Adrenal gland (tissue), 19 donors: ENCODE data around the gene HNRNPC. TPM values are rescaled to one million over a fixed set of nuclear protein-coding genes. Genes with fewer than 3 reads are reported as not detected.

ENCODE experiments used
- DNase-seq, 7 donors: peaks; one replicate each; pipeline ENCODE4 v3.0.0-alpha.2; 2019 to 2020
- H3K27ac ChIP-seq, 5 donors: fragments of 200-600 bp; sonication (generic) in 4 of 5; 1 replicate in 3 of 5; 2 replicates in 2 of 5; pipeline versions ENCODE4 v1.5.1 to v1.8.0; 2016 to 2020; ENCODE audit warnings: mild to moderate bottlenecking in 1 of 5
- H3K27me3 ChIP-seq: fragments of 200-600 bp; 2 replicates; pipeline ENCODE4 v1.8.0; 2021
- H3K36me3 ChIP-seq, 2 donors: fragments of 200-600 bp; replicated peaks in 1 of 2; 1 replicate in 1 of 2; 2 replicates in 1 of 2; pipeline versions ENCODE4 v1.5.1 to v1.8.0; 2018 to 2022
- H3K4me1 ChIP-seq, 2 donors: fragments of 200-600 bp; replicated peaks in 1 of 2; 1 replicate in 1 of 2; 2 replicates in 1 of 2; pipeline versions ENCODE4 v1.5.1 to v1.8.0; 2018 to 2021
- H3K4me3 ChIP-seq, 4 donors: fragments of 200-600 bp; sonication (generic) in 3 of 4; one replicate each; pipeline ENCODE4 v1.5.1; 2016 to 2018
- H3K9me3 ChIP-seq, 3 donors: fragments of 200-600 bp; sonication (generic) in 1 of 3; replicated peaks in 1 of 3; 1 replicate in 2 of 3; 2 replicates in 1 of 3; pipeline versions ENCODE4 v1.5.1 to v1.8.0; 2016 to 2021
- POLR2A ChIP-seq, 2 donors: fragments of 450-650 bp; IDR thresholded peaks; one replicate each; pipeline ENCODE4 v1.6.1; 2017; ENCODE audit warnings: antibody characterized with exemption in 2 of 2, mild to moderate bottlenecking in 2 of 2, moderate library complexity in 1 of 2
- WGBS, 4 donors: extraction: QIAGEN DNeasy Blood & Tissue Kit in 2 of 4; methylation state at CpG; one replicate each; pipeline versions ENCODE4 v1.1.5 to v1.1.7; 2013 to 2017; 5-methylcytosine and 5-hydroxymethylcytosine counted together
- intact Hi-C, 2 donors: fragments of 100-400 bp; cut with DNase I; formaldehyde crosslinking; loops; one replicate each; pipeline versions ENCODE4 v1.14.1 to v1.15.0; 2022 to 2023
- long read RNA-seq, 10 donors: library from polyadenylated mRNA in 3 of 10; unstranded in 2 of 10; stranded (forward) in 1 of 10; transcript quantifications; one replicate each; pipeline ENCODE4 v2.0.0 and lab custom pipeline, GENCODE V29; 2021 to 2026
- polyA plus RNA-seq, 3 donors: library from polyadenylated mRNA; stranded (reverse); fragments of 200-250 nt in 2 of 3; fragments of 350-450 nt in 1 of 3; fragmentation: Illumina TruSeq in 1 of 3; extraction: RNeasy Lipid Tissue Mini Kit (QIAGEN cat#74804) in 1 of 3; gene quantifications; one replicate each; pipeline ENCODE4 v1.2.3, GENCODE V29; 2013 to 2014
- total RNA-seq, 9 donors: library from RNA; depleted of rRNA in 4 of 9; stranded (reverse); fragments of >200 nt in 4 of 9; fragments of 120-200 nt in 1 of 9; fragmentation: NEBNext Ultra II Directional in 1 of 9; extraction: Animal tissue kit (Norgen Biotek cat#: 25700) in 1 of 9; gene quantifications; one replicate each; pipeline versions ENCODE4 v1.1.0 to v1.2.4, GENCODE V29; 2013 to 2023
- TF ChIP-seq, protein P1 (sequence below), 6 experiments: fragments of 450-650 bp in 4 of 6; fragments of 200-600 bp in 2 of 6; sonication (generic) in 1 of 6; IDR thresholded peaks; 1 replicate in 5 of 6; 2 replicates in 1 of 6; pipeline versions ENCODE4 v1.5.1 to v1.8.0; 2016 to 2021; ENCODE audit warnings: antibody characterized with exemption in 6 of 6, mild to moderate bottlenecking in 2 of 6, moderate library complexity in 1 of 6
- donor health status: healthy with polysubstance abuse.
- donor health status: Bipolar disorder and iron deficiency.
- donor health status: DM: yes; HTN: yes; CAD: no.
- donor health status: DM: no; HTN: no; CAD: no.
- donor health status: DM: no; HTN: no; CAD: no.
- donor health status: DM: yes; HTN: yes; CAD: no.

Gene HNRNPC
- total RNA-seq (100 to 1,000 TPM; 399 to 616 (median 506) TPM), polyA plus RNA-seq (100 to 1,000 TPM; 832 to 905 (median 866) TPM)
- long read RNA-seq, donor 1, transcript HNRNPC-205 (9 exons, 1,375 nt), result major isoform, 31 of 250 reads
- long read RNA-seq, donor 1, transcript HNRNPC-206 (3 exons, 724 nt), result minor isoform, 6 of 250 reads
- long read RNA-seq, donor 1, transcript HNRNPC-230 (8 exons, 1,371 nt), result minor isoform, 8 of 250 reads
- long read RNA-seq, donor 1, transcript HNRNPC-211 (9 exons, 1,784 nt), result minor isoform, 7 of 250 reads
- long read RNA-seq, donor 1, partial matches to known transcripts, result 156 of 250 reads
- long read RNA-seq, donor 1, other reads (novel, unspliced or antisense), result 36 of 250 reads
- long read RNA-seq, donor 2, full-length matches to known transcripts, result 49 of 186 reads
- long read RNA-seq, donor 2, partial matches to known transcripts, result 117 of 186 reads
- long read RNA-seq, donor 2, other reads (novel, unspliced or antisense), result 20 of 186 reads
- long read RNA-seq, donor 3, transcript HNRNPC-230 (8 exons, 1,371 nt), result minor isoform, 6 of 137 reads
- long read RNA-seq, donor 3, transcript HNRNPC-205 (9 exons, 1,375 nt), result major isoform, 10 of 137 reads
- long read RNA-seq, donor 3, partial matches to known transcripts, result 90 of 137 reads
- long read RNA-seq, donor 3, other reads (novel, unspliced or antisense), result 18 of 137 reads
- long read RNA-seq, donor 4, transcript HNRNPC-211 (9 exons, 1,784 nt), result minor isoform, 5 of 122 reads
- long read RNA-seq, donor 4, transcript HNRNPC-205 (9 exons, 1,375 nt), result major isoform, 48 of 122 reads
- long read RNA-seq, donor 4, transcript HNRNPC-230 (8 exons, 1,371 nt), result minor isoform, 6 of 122 reads
- long read RNA-seq, donor 4, partial matches to known transcripts, result 17 of 122 reads
- long read RNA-seq, donor 4, other reads (novel, unspliced or antisense), result 41 of 122 reads
- long read RNA-seq, donor 5, transcript HNRNPC-230 (8 exons, 1,371 nt), result minor isoform, 20 of 435 reads
- long read RNA-seq, donor 5, transcript HNRNPC-222 (9 exons, 1,658 nt), result minor isoform, 8 of 435 reads
- long read RNA-seq, donor 5, transcript HNRNPC-205 (9 exons, 1,375 nt), result major isoform, 227 of 435 reads
- long read RNA-seq, donor 5, transcript HNRNPC-211 (9 exons, 1,784 nt), result minor isoform, 39 of 435 reads
- long read RNA-seq, donor 5, partial matches to known transcripts, result 12 of 435 reads
- long read RNA-seq, donor 5, other reads (novel, unspliced or antisense), result 119 of 435 reads
- long read RNA-seq, donor 6, transcript HNRNPC-205 (9 exons, 1,375 nt), result major isoform, 43 of 122 reads
- long read RNA-seq, donor 6, transcript HNRNPC-211 (9 exons, 1,784 nt), result minor isoform, 8 of 122 reads
- long read RNA-seq, donor 6, partial matches to known transcripts, result 29 of 122 reads
- long read RNA-seq, donor 6, other reads (novel, unspliced or antisense), result 33 of 122 reads
- long read RNA-seq, donor 7, transcript HNRNPC-205 (9 exons, 1,375 nt), result major isoform, 13 of 131 reads
- long read RNA-seq, donor 7, partial matches to known transcripts, result 101 of 131 reads
- long read RNA-seq, donor 7, other reads (novel, unspliced or antisense), result 8 of 131 reads
- long read RNA-seq, donor 8, full-length matches to known transcripts, result 99 of 371 reads
- long read RNA-seq, donor 8, partial matches to known transcripts, result 213 of 371 reads
- long read RNA-seq, donor 8, other reads (novel, unspliced or antisense), result 59 of 371 reads
- long read RNA-seq, donor 9, full-length matches to known transcripts, result 49 of 183 reads
- long read RNA-seq, donor 9, partial matches to known transcripts, result 107 of 183 reads
- long read RNA-seq, donor 9, other reads (novel, unspliced or antisense), result 27 of 183 reads
- long read RNA-seq, donor 10, full-length matches to known transcripts, result 29 of 88 reads
- long read RNA-seq, donor 10, partial matches to known transcripts, result 44 of 88 reads
- long read RNA-seq, donor 10, other reads (novel, unspliced or antisense), result 15 of 88 reads

DNA sequence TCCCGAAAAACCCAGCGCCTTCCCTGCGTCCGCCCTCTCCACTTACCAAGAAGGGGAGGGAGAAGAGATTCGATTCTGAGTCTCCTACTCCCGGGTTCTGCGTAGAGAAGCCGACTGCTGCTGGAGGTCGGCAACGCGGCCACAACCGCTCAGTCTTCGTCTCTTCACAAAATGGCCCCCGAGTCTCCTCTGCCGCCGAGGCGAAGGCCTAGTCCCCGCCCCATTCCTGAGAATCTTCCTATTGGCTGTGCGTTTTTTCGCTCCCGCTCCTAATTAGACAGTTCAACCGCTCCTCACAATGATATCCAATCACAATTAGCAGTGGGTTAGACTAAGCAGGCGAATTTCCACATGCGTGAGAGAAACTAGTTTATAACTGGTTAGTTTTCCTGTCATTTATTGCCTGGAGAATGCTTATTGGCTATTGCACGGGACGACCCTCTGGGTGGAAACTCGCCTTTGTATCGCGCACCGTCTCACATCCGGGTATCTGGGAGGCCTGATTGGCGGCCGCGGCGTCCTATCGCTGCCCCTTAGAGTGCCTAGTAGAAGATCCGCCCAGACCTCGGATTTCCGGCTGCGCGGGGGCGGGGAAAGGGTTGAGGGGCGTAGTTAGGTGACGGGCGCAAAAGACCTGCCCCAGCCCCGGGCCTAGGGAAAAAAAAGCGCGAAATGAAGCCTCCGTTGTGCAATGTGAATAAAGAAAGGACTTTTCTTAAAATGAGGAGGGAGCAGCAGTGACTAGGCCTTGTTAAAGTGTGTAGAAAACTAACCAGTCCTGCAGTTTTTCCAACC lies at the start of gene HNRNPC:
Gene HNRNPC (minus strand): TSS at position 191 of the 795 bp plus-strand sequence. CDS start 35,249 bp downstream, outside the sequence.
- intact Hi-C loops, result no loop called here
- Histone ChIP-seq H3K9me3 (no peaks in the 10 kb centered on the region), H3K36me3 (peaks cover 0 to 15% of the 10 kb centered on the region in 2 donors), H3K27ac (peak within 1 kb of the TSS; percentile 71 to 97 (median 94)), H3K4me3 (peak within 1 kb of the TSS; percentile 80 to 99 (median 92)), H3K4me1 (peaks cover 24 to 42% of the 10 kb centered on the region in 2 donors), H3K27me3 (no peaks in the 10 kb centered on the region)
- WGBS, 4 donors, result 0% methylated on average over 38 to 49 of the region's 49 CpGs
- peak; percentile 100 for DNase-seq
- peak; percentile 94 to 99 for TF ChIP-seq POLR2A (IDR thresholded peaks at IDR 0.05)
- TF ChIP-seq, protein P1, sequence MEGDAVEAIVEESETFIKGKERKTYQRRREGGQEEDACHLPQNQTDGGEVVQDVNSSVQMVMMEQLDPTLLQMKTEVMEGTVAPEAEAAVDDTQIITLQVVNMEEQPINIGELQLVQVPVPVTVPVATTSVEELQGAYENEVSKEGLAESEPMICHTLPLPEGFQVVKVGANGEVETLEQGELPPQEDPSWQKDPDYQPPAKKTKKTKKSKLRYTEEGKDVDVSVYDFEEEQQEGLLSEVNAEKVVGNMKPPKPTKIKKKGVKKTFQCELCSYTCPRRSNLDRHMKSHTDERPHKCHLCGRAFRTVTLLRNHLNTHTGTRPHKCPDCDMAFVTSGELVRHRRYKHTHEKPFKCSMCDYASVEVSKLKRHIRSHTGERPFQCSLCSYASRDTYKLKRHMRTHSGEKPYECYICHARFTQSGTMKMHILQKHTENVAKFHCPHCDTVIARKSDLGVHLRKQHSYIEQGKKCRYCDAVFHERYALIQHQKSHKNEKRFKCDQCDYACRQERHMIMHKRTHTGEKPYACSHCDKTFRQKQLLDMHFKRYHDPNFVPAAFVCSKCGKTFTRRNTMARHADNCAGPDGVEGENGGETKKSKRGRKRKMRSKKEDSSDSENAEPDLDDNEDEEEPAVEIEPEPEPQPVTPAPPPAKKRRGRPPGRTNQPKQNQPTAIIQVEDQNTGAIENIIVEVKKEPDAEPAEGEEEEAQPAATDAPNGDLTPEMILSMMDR (IDR thresholded peaks at IDR 0.05), result no peak

DNA sequence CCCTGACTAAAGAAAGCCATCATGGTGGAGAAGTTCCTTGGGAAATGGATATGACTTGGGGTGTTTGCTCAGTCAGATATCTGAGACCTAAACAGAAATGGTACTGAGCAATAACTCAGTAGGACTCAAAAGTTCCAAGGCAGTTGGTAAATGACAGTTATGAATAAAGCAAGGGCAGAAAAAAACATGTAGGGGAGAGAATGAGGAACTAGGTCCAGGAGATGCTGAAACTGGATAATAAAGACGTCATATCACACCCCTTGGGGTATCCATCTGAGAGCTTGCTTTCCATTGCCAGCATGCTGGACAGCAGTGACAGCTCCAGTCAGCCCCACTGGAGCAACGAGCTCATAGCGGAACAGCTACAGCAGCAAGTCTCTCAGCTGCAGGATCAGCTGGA lies 48.2 kb upstream of the HNRNPC start:
- H3K27me3 ChIP-seq, result no peaks in the 10 kb centered on the region
- H3K36me3 ChIP-seq, result no peaks in the 10 kb centered on the region
- H3K9me3 ChIP-seq, result no peaks in the 10 kb centered on the region
- H3K4me3 ChIP-seq, result no peak overlapping the region
- intact Hi-C loops, result no loop called here
- WGBS, 4 donors, result 33 to 63% (median 52%) methylated on average over 3 of the region's 3 CpGs
- H3K27ac ChIP-seq, result no peak overlapping the region
- no peak for TF ChIP-seq POLR2A (IDR thresholded peaks at IDR 0.05)
- TF ChIP-seq, protein P1 (IDR thresholded peaks at IDR 0.05), result no peak
- DNase-seq, result no peak
- H3K4me1 ChIP-seq, result no peaks in the 10 kb centered on the region

DNA sequence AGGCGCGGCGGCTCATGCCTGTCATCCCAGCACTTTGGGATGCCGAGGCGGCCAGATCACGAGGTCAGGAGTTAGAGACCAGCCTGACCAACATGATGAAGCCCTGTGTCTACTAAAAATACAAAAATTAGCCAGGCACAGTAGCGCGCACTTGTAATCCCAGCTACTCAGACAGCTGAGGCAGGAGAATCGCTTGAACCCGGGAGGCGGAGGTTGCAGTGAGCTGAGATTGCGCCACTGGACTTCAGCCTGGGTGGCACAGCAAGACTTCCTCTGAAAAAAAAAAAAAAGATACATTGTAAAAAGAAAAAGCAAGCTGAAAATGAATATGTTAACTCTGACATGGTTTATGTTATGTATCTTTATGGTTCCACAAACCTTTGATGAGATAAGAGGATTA lies 44.3 kb upstream of the HNRNPC start:
- DNase-seq, result no peak
- Histone ChIP-seq H3K4me1 (no peaks in the 10 kb centered on the region), H3K9me3 (no peaks in the 10 kb centered on the region), H3K27ac (no peak overlapping the region), H3K4me3 (no peak overlapping the region), H3K27me3 (no peaks in the 10 kb centered on the region), H3K36me3 (no peaks in the 10 kb centered on the region)
- WGBS, 4 donors, result 78 to 82% (median 80%) methylated on average over 12 of the region's 12 CpGs
- intact Hi-C loops, result no loop called here
- TF ChIP-seq, protein P1 (IDR thresholded peaks at IDR 0.05), result no peak
- no peak for TF ChIP-seq POLR2A (IDR thresholded peaks at IDR 0.05)
